Natural killer cell treated with Interleukin-12 subunit alpha and Interleukin-12 subunit beta and Interleukin-15 and Interleukin-18, amount 100 ng/mL, for 72 hours (primary cell): Measurements from ENCODE around the gene SOAT2. TPM values are rescaled to one million over a fixed set of nuclear protein-coding genes. Genes with fewer than 3 reads are reported as not detected.
"Not testable (repeated sequence)": the region's sequence is repeated elsewhere in the genome, so short reads cannot be mapped to it uniquely, and the experiment has no call there.

Experiments
- ATAC-seq, 2 donors: fragments of 150-1000 bp; cut with Tn5 transposase in 1 of 2; sonication (Bioruptor Pico), chemical (Tn5 transposase) in 1 of 2; 2 replicates each; pipeline ENCODE4 v1.10.0; 2021
- DNase-seq: peaks from one replicate; pipeline ENCODE4 v3.0.0; 2022; ENCODE audit warnings: low spot score
- H3K27ac Mint-ChIP-seq, 2 donors: 1 replicate in 1 of 2; 2 replicates in 1 of 2; pipeline ENCODE4 v1.8.0; 2022; ENCODE audit warnings: mixed read lengths in 2 of 2, mild to moderate bottlenecking in 1 of 2, moderate library complexity in 1 of 2
- H3K27me3 Mint-ChIP-seq, 2 donors: 1 replicate in 1 of 2; 2 replicates in 1 of 2; pipeline ENCODE4 v1.8.0; 2022; ENCODE audit warnings: mixed read lengths in 2 of 2
- H3K36me3 Mint-ChIP-seq: one replicate; pipeline ENCODE4 v1.8.0; 2022; ENCODE audit warnings: mixed read lengths
- H3K4me1 Mint-ChIP-seq, 2 donors: 1 replicate in 1 of 2; 2 replicates in 1 of 2; pipeline ENCODE4 v1.8.0; 2022; ENCODE audit warnings: low read depth in 2 of 2, mixed read lengths in 2 of 2, mild to moderate bottlenecking in 1 of 2
- H3K4me3 Mint-ChIP-seq: one replicate; pipeline ENCODE4 v1.8.0; 2022; ENCODE audit warnings: mixed read lengths
- H3K9me3 Mint-ChIP-seq: 2 replicates; pipeline ENCODE4 v1.8.0; 2022; ENCODE audit warnings: mixed read lengths
- total RNA-seq, 2 donors: library from RNA; stranded (reverse); gene quantifications; one replicate each; pipeline ENCODE4 v1.2.3, GENCODE V29; 2022

Gene SOAT2
- total RNA-seq, 2 donors from 2014 or later = 0.26 TPM; not detected in 1

GRCh38 chr12:53086361-53086760, 16.9 kb upstream of the SOAT2 start:
- Mint-ChIP-seq H3K9me3 (no peaks in the 10 kb centered on the region), H3K4me3 (no peak overlapping the region), H3K4me1 (no peaks in the 10 kb centered on the region), H3K27ac (no peak overlapping the region), H3K27me3 (peaks cover 7 to 15% of the 10 kb centered on the region in 2 donors), H3K36me3 (no peaks in the 10 kb centered on the region)
- ATAC-seq = no peak
- no peak for DNase-seq

GRCh38 chr12:53090105-53090504, 13.2 kb upstream of the SOAT2 start:
- H3K4me1 Mint-ChIP-seq = peaks cover 0 to 8% of the 10 kb centered on the region in 2 donors
- no peak overlapping the region for H3K4me3 Mint-ChIP-seq
- no peak for ATAC-seq
- no peaks in the 10 kb centered on the region for H3K36me3 Mint-ChIP-seq
- no peak overlapping the region for H3K27ac Mint-ChIP-seq
- H3K27me3 Mint-ChIP-seq = peaks cover 7 to 20% of the 10 kb centered on the region in 2 donors
- DNase-seq = no peak
- H3K9me3 Mint-ChIP-seq = no peaks in the 10 kb centered on the region

GRCh38 chr12:53090554-53090953, 12.7 kb upstream of the SOAT2 start:
- Mint-ChIP-seq H3K27me3 (peaks cover 7 to 21% of the 10 kb centered on the region in 2 donors), H3K4me1 (peaks cover 0 to 8% of the 10 kb centered on the region in 2 donors)

GRCh38 chr12:53091756-53092155, 11.5 kb upstream of the SOAT2 start:
- peaks cover under 1 to 8% of the 10 kb centered on the region in 2 donors for H3K4me1 Mint-ChIP-seq
- no peaks in the 10 kb centered on the region for H3K36me3 Mint-ChIP-seq
- no peak overlapping the region for H3K27ac Mint-ChIP-seq
- H3K4me3 Mint-ChIP-seq = no peak overlapping the region
- H3K27me3 Mint-ChIP-seq = peaks cover 7 to 17% of the 10 kb centered on the region in 2 donors
- H3K9me3 Mint-ChIP-seq = no peaks in the 10 kb centered on the region
- ATAC-seq (no peak), DNase-seq (no peak)

More at GRCh38 chr12:53090554-53090953, 12.7 kb upstream of the SOAT2 start:
- no peak overlapping the region for H3K4me3 Mint-ChIP-seq
- H3K36me3 Mint-ChIP-seq = no peaks in the 10 kb centered on the region
- no peak overlapping the region for H3K27ac Mint-ChIP-seq
- DNase-seq (no peak), ATAC-seq (no peak)
- H3K9me3 Mint-ChIP-seq = no peaks in the 10 kb centered on the region

GRCh38 chr12:53093777-53094393, 9.4 kb upstream of the SOAT2 start:
- peaks cover 7 to 15% of the 10 kb centered on the region in 2 donors for H3K27me3 Mint-ChIP-seq
- DNase-seq (no peak), ATAC-seq (no peak)
- H3K27ac Mint-ChIP-seq = peak overlapping the region in 1 of 2 donors; percentile 33
- no peaks in the 10 kb centered on the region for H3K36me3 Mint-ChIP-seq
- H3K9me3 Mint-ChIP-seq = no peaks in the 10 kb centered on the region
- H3K4me1 Mint-ChIP-seq = peaks cover 17 to 23% of the 10 kb centered on the region in 2 donors
- H3K4me3 Mint-ChIP-seq = no peak overlapping the region

- no peak for DNase-seq
Observed at GRCh38 chr12:53094394-53094787, 8.9 kb upstream of the SOAT2 start.

GRCh38 chr12:53094796-53095595, 8.3 kb upstream of the SOAT2 start:
- H3K9me3 Mint-ChIP-seq, H3K4me3 Mint-ChIP-seq, H3K36me3 Mint-ChIP-seq, DNase-seq, ATAC-seq: not testable (repeated sequence)
- Mint-ChIP-seq H3K27ac (peak overlapping the region in 1 of 2 donors; percentile 25), H3K4me1 (peaks cover 23 to 30% of the 10 kb centered on the region in 2 donors), H3K27me3 (peaks cover 7 to 14% of the 10 kb centered on the region in 2 donors)

More at GRCh38 chr12:53094394-53094787, 8.9 kb upstream of the SOAT2 start:
- no peaks in the 10 kb centered on the region for H3K9me3 Mint-ChIP-seq
- H3K27ac Mint-ChIP-seq = no peak overlapping the region
- no peaks in the 10 kb centered on the region for H3K36me3 Mint-ChIP-seq
- peaks cover 22 to 28% of the 10 kb centered on the region in 2 donors for H3K4me1 Mint-ChIP-seq
- H3K4me3 Mint-ChIP-seq = no peak overlapping the region
- peaks cover 7 to 14% of the 10 kb centered on the region in 2 donors for H3K27me3 Mint-ChIP-seq
- no peak for ATAC-seq

- H3K27ac Mint-ChIP-seq = peak overlapping the region in 1 of 2 donors; percentile 25
- H3K27me3 Mint-ChIP-seq = peaks cover 7 to 13% of the 10 kb centered on the region in 2 donors
- ATAC-seq, DNase-seq, H3K4me3 Mint-ChIP-seq, H3K36me3 Mint-ChIP-seq, H3K9me3 Mint-ChIP-seq: not testable (repeated sequence)
- peaks cover 23 to 30% of the 10 kb centered on the region in 2 donors for H3K4me1 Mint-ChIP-seq
Observed at GRCh38 chr12:53095596-53095895, 7.7 kb upstream of the SOAT2 start.

- Mint-ChIP-seq H3K4me1 (peaks cover 23 to 30% of the 10 kb centered on the region in 2 donors), H3K36me3 (no peaks in the 10 kb centered on the region), H3K27me3 (peaks cover 7 to 12% of the 10 kb centered on the region in 2 donors), H3K4me3 (peak overlapping the region; percentile 74), H3K27ac (no peak overlapping the region), H3K9me3 (no peaks in the 10 kb centered on the region)
- DNase-seq (no peak), ATAC-seq (no peak)
Observed at GRCh38 chr12:53096089-53096741, 7.1 kb upstream of the SOAT2 start.

GRCh38 chr12:53096759-53097158, 6.5 kb upstream of the SOAT2 start:
- Mint-ChIP-seq H3K9me3 (no peaks in the 10 kb centered on the region), H3K27me3 (peaks cover 7 to 9% of the 10 kb centered on the region in 2 donors), H3K36me3 (no peaks in the 10 kb centered on the region), H3K27ac (no peak overlapping the region), H3K4me1 (peaks cover 23 to 30% of the 10 kb centered on the region in 2 donors), H3K4me3 (peak overlapping the region; percentile 74)
- ATAC-seq (no peak), DNase-seq (no peak)

- H3K4me3 Mint-ChIP-seq = peak overlapping the region; percentile 74
- H3K27me3 Mint-ChIP-seq = peaks cover 7% of the 10 kb centered on the region in 2 donors
- no peaks in the 10 kb centered on the region for H3K36me3 Mint-ChIP-seq
- no peaks in the 10 kb centered on the region for H3K9me3 Mint-ChIP-seq
- no peak for DNase-seq
- H3K4me1 Mint-ChIP-seq = peaks cover 23 to 30% of the 10 kb centered on the region in 2 donors
- H3K27ac Mint-ChIP-seq = no peak overlapping the region
- no peak for ATAC-seq
Observed at GRCh38 chr12:53097207-53097563, 6.1 kb upstream of the SOAT2 start.

GRCh38 chr12:53097564-53098353, 5.5 kb upstream of the SOAT2 start, which contains the start of gene IGFBP6:
Gene IGFBP6 (plus strand): TSS chr12:53097667. CDS start chr12:53097718, 51 bp downstream.
- H3K36me3 Mint-ChIP-seq = no peaks in the 10 kb centered on the region
- peak; percentile 87 for ATAC-seq
- H3K9me3 Mint-ChIP-seq = no peaks in the 10 kb centered on the region
- peaks cover 29 to 34% of the 10 kb centered on the region in 2 donors for H3K4me1 Mint-ChIP-seq
- H3K27me3 Mint-ChIP-seq = peaks cover 7% of the 10 kb centered on the region in 2 donors
- peak within 1 kb of the TSS in 1 of 2 donors; percentile 23 for H3K27ac Mint-ChIP-seq
- H3K4me3 Mint-ChIP-seq = peak within 1 kb of the TSS; percentile 74
- DNase-seq = peak; percentile 63

- Mint-ChIP-seq H3K4me3 (peak overlapping the region; percentile 74), H3K36me3 (no peaks in the 10 kb centered on the region), H3K4me1 (peaks cover 34 to 37% of the 10 kb centered on the region in 2 donors), H3K27me3 (peaks cover 7% of the 10 kb centered on the region in 2 donors), H3K9me3 (no peaks in the 10 kb centered on the region), H3K27ac (peak overlapping the region in 1 of 2 donors; percentile 23)
- no peak for DNase-seq
- no peak for ATAC-seq
Observed at GRCh38 chr12:53098354-53098981, 4.8 kb upstream of the SOAT2 start.
